ENCODE results near the gene MAMLD1. TPM values are rescaled to one million over a fixed set of nuclear protein-coding genes. Genes with fewer than 3 reads are reported as not detected.

The MAMLD1 gene
- total RNA-seq, 2 donors from 2014 or later: 2.7 to 3.4 TPM

DNA sequence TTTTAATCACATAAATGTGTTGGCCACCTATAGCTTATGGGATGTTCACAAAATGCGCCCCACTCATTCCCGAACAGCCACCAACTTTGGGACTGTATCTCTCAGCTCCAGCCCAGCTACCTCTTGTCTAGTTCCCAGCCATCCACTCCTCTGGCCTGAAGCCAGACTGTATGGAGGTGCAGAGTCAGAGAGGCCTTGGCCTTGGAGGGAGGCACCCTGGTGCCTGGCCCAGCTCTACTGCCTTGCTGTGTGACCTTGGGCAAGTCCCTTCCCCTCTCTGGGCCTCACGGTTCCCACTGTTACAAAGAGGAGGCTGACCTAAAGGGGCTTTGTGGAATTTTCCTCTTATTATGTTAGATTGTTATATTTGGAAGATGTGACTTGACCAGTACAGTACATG lies 13.9 kb downstream of the MAMLD1 start:
- Mint-ChIP-seq H3K9me3 (no peaks in the 10 kb centered on the region), H3K4me3 (no peak overlapping the region)

DNA sequence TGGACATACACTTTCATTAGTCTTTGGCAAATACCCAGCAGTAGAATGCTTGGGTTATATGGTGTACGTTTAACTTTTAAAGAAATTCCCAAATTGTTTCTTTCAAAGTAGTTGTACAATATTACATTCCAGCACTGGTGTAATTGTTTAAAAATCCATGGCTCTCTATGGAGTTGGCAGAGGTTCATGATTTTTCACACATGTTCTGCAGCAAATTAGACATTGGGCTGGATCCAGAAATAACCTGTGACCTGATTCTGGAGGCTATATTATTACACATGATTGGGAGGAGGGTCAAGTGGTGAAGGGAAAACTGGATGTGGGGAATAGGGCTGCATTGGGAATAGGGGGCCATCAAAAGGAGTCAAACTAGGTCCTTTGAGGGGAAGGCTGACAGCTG lies 41.9 kb downstream of the MAMLD1 start:
- no peak overlapping the region for H3K4me3 Mint-ChIP-seq
- H3K27me3 Mint-ChIP-seq (ENCODE audit: low read depth): peaks cover 6% of the 10 kb centered on the region
- H3K9me3 Mint-ChIP-seq: no peaks in the 10 kb centered on the region
- no peak overlapping the region for H3K27ac Mint-ChIP-seq
- DNase-seq (no peak), ATAC-seq (replicated peaks in 1 of 2) (no peak)
- peaks cover 12% of the 10 kb centered on the region for H3K4me1 Mint-ChIP-seq (ENCODE audit: low read depth)
- H3K36me3 Mint-ChIP-seq (ENCODE audit: insufficient read depth in 2 of 2): no peaks in the 10 kb centered on the region

More for the DNA sequence above, 13.9 kb downstream of the MAMLD1 start:
- Mint-ChIP-seq H3K27ac (no peak overlapping the region), H3K36me3 (ENCODE audit: insufficient read depth in 2 of 2) (no peaks in the 10 kb centered on the region), H3K27me3 (ENCODE audit: low read depth) (peaks cover 27% of the 10 kb centered on the region), H3K4me1 (ENCODE audit: low read depth) (no peaks in the 10 kb centered on the region)
- DNase-seq: no peak
- ATAC-seq (replicated peaks in 1 of 2): no peak

DNA sequence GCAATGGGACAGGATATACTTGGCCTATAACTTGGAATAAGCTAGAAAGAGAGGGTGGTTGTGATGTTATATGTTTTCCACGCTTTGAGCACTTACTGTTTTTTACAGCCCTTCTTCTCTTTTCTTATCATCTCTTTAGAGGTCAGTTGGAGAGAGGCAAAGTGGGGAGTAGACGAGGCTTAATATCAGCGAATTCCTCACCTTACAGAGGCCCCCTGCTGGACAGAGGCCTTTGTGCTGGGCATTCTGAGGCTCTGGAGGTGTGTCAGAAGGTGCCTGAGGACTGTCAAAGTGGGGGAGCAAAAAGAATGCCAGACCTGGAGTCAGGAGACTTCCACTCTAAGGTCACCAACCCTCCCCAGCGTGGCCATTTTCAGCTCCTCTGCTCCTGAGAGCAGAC lies 42.5 kb downstream of the MAMLD1 start:
- Mint-ChIP-seq H3K36me3 (ENCODE audit: insufficient read depth in 2 of 2) (no peaks in the 10 kb centered on the region), H3K4me3 (no peak overlapping the region), H3K9me3 (no peaks in the 10 kb centered on the region), H3K4me1 (ENCODE audit: low read depth) (peaks cover 17% of the 10 kb centered on the region), H3K27me3 (ENCODE audit: low read depth) (peaks cover 6% of the 10 kb centered on the region), H3K27ac (no peak overlapping the region)
- ATAC-seq (replicated peaks in 1 of 2): no peak
- no peak for DNase-seq

DNA sequence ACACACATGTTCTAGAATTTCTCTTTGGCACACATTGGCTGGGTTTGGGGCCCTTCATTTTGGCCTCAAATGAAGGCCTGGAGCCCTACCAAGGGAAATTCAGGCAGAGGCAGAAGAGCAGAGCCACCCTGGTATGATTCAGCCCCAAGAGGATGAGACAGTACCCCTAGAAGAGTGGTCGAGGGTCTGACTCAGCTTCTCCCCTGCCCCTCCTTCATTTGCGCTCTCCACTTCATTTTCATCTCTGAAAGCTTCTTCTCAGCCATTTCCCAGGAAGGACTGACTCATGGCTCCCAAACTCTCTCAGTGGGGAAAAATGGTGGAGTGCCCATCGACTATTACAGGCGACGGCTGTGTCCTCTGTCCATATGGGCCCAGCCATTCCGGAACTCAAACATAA lies 43.5 kb downstream of the MAMLD1 start:
- Mint-ChIP-seq H3K9me3 (no peaks in the 10 kb centered on the region), H3K4me1 (ENCODE audit: low read depth) (peaks cover 22% of the 10 kb centered on the region), H3K27ac (no peak overlapping the region), H3K27me3 (ENCODE audit: low read depth) (peaks cover 6% of the 10 kb centered on the region), H3K36me3 (ENCODE audit: insufficient read depth in 2 of 2) (no peaks in the 10 kb centered on the region), H3K4me3 (no peak overlapping the region)
- ATAC-seq (replicated peaks in 1 of 2) (no peak), DNase-seq (no peak)

DNA sequence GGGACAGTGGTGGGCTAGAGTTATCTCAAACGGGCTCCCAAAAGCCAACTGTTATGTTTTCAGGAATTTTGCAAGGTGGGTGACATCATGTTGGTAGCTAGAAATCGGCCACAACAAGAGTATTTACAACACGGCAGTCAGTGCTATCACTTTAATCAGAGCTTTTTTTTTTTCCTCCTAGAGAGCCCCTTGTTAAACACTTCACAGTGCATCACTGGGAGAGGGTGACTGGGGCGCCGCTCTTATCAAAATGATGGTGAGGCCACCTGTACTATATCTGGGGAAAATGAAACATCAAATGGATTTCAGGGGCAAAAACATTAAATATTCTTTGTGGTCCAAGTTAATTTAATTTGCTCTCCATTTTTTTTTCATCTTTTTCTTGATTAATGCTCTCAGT lies 44.9 kb downstream of the MAMLD1 start:
- peaks cover 15% of the 10 kb centered on the region for H3K27me3 Mint-ChIP-seq (ENCODE audit: low read depth)
- H3K36me3 Mint-ChIP-seq (ENCODE audit: insufficient read depth in 2 of 2): no peaks in the 10 kb centered on the region
- peaks cover 22% of the 10 kb centered on the region for H3K4me1 Mint-ChIP-seq (ENCODE audit: low read depth)
- DNase-seq (no peak), ATAC-seq (replicated peaks in 1 of 2) (no peak)
- H3K9me3 Mint-ChIP-seq: no peaks in the 10 kb centered on the region
- no peak overlapping the region for H3K4me3 Mint-ChIP-seq
- no peak overlapping the region for H3K27ac Mint-ChIP-seq

DNA sequence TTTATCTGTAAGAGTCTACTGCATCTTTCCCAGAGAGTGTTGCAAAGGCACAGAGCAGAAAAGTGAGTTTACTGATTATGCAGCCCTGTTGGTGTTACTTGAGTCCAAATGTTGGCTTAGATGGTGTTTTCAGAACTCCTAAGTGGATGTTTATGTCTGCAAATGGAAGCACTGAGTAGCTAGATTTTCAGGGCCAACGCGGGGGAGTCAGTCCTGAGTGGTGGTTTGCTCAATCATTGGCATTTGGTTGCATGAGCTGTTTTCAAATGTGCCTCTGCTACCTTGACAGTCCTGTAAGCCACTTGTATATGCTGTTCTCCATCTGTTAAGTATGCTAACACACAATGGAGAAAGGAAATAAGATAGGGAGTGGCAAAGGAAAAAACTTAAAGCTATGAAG lies 45.4 kb downstream of the MAMLD1 start:
- DNase-seq (no peak), ATAC-seq (replicated peaks in 1 of 2) (no peak)
- no peaks in the 10 kb centered on the region for H3K36me3 Mint-ChIP-seq (ENCODE audit: insufficient read depth in 2 of 2)
- no peaks in the 10 kb centered on the region for H3K9me3 Mint-ChIP-seq
- H3K4me1 Mint-ChIP-seq (ENCODE audit: low read depth): peaks cover 22% of the 10 kb centered on the region
- H3K4me3 Mint-ChIP-seq: no peak overlapping the region
- H3K27ac Mint-ChIP-seq: no peak overlapping the region
- H3K27me3 Mint-ChIP-seq (ENCODE audit: low read depth): peaks cover 16% of the 10 kb centered on the region

DNA sequence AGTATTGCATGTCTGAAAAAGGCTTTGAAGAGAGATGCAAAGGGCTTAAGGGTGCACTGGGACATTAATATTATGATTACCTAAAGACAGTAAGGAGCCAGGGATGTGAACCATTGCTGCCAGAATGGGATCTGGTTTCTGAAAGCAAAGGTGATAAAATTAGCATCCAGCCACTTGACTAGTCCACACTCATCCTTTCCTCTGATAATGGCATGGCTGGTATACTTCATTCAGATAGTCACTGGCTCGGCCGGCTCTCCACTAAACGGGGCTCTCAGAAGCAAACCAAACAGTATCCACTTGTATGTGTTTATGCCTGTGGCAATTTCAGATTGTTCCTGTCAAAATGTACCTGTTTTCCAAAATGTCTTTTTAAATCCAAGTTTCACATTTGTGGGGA lies 46.4 kb downstream of the MAMLD1 start:
- no peaks in the 10 kb centered on the region for H3K9me3 Mint-ChIP-seq
- peaks cover 18% of the 10 kb centered on the region for H3K27me3 Mint-ChIP-seq (ENCODE audit: low read depth)
- no peak overlapping the region for H3K27ac Mint-ChIP-seq
- DNase-seq: no peak
- no peak for ATAC-seq (replicated peaks in 1 of 2)
- peaks cover 22% of the 10 kb centered on the region for H3K4me1 Mint-ChIP-seq (ENCODE audit: low read depth)
- H3K36me3 Mint-ChIP-seq (ENCODE audit: insufficient read depth in 2 of 2): no peaks in the 10 kb centered on the region
- H3K4me3 Mint-ChIP-seq: no peak overlapping the region

DNA sequence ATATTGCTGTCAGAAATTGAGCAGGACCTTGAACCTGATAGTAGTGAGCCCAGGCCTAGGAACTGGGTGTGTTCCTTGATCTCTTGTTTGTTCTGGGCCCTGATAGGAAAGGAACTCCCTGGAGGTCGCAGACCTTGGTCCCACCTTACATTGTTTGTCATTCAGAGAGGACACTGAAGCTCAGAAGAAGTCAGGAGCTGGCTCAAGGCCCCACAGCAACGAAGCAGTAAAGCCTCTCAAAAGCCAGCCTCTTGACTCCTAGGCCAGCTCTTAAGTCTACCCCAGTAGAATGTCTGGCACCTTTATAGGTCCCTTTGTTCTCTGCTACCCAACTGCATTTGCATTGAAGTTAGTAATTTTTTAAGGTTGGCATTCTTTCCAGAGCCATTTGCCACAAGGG lies 46.8 kb downstream of the MAMLD1 start:
- Mint-ChIP-seq H3K4me3 (no peak overlapping the region), H3K36me3 (ENCODE audit: insufficient read depth in 2 of 2) (no peaks in the 10 kb centered on the region), H3K27me3 (ENCODE audit: low read depth) (peaks cover 18% of the 10 kb centered on the region), H3K9me3 (no peaks in the 10 kb centered on the region), H3K27ac (no peak overlapping the region), H3K4me1 (ENCODE audit: low read depth) (peaks cover 22% of the 10 kb centered on the region)
- ATAC-seq (replicated peaks in 1 of 2) (no peak), DNase-seq (no peak)

DNA sequence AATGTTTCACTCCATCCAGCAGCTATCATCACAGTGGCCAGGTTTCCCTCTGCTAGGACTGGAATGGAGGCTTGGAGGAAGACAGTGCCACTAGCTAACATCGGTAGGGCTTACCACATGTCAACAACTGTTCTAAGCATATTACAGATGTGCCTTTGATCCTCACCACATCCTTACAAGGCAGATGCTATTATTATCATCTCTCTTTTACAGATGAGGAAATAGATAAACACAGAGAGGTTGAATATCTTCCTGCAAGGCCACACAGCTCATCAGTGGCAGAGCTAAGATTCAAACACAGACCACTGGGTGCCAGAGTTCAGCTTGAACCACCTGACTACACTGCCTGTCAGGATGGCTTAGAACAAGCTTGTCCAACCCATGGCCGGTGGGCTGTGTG lies 47.4 kb downstream of the MAMLD1 start:
- Mint-ChIP-seq H3K4me3 (no peak overlapping the region), H3K27ac (no peak overlapping the region), H3K27me3 (ENCODE audit: low read depth) (peaks cover 18% of the 10 kb centered on the region), H3K4me1 (ENCODE audit: low read depth) (peaks cover 22% of the 10 kb centered on the region), H3K9me3 (no peaks in the 10 kb centered on the region), H3K36me3 (ENCODE audit: insufficient read depth in 2 of 2) (no peaks in the 10 kb centered on the region)
- DNase-seq (no peak), ATAC-seq (replicated peaks in 1 of 2) (peak in 1 of 2 donors; percentile 17)

DNA sequence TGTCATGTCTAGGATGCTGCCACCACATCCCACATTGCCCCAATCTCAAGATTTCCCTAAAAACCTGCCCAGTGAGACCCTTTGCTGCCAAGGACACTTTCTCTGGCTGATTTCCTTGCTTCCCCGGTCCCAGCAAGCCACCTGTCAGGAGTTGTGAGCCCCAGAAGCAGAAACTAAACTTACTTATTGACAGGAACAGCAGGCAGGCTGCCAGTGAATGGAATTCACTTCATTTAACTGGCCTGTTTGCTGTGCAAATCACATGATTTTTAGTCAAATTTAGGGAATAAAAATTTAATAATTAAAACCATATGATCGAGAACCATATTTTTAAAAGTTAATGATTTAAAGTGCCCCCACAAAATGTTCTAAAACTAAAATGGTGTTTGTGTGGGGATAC lies 48.5 kb downstream of the MAMLD1 start:
- H3K27ac Mint-ChIP-seq: no peak overlapping the region

DNA sequence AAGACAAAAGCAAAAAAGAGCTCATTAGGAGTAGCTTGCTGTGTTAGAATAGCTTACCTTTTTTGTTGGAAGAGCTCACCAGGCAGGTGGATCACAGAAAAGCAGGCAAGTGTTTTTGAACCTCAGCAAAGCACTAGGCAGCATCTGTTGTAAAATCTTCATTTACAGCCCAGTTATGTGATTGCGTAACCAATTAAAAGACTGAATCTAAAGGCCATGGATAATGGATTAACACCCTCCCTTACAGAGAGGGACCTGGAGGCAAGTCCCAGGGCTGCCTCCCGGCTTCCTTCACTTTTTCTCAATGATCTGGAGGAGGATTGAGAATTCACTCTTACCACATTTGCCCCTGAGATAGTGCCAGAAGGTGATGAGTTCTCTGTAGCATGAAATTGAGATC lies 51.1 kb downstream of the MAMLD1 start:
- Mint-ChIP-seq H3K4me3 (no peak overlapping the region), H3K36me3 (ENCODE audit: insufficient read depth in 2 of 2) (no peaks in the 10 kb centered on the region), H3K9me3 (no peaks in the 10 kb centered on the region), H3K4me1 (ENCODE audit: low read depth) (peaks cover 14% of the 10 kb centered on the region), H3K27me3 (ENCODE audit: low read depth) (peaks cover 18% of the 10 kb centered on the region), H3K27ac (no peak overlapping the region)
- no peak for DNase-seq
- no peak for ATAC-seq (replicated peaks in 1 of 2)

More for the DNA sequence above, 48.5 kb downstream of the MAMLD1 start:
- H3K27me3 Mint-ChIP-seq (ENCODE audit: low read depth): peaks cover 18% of the 10 kb centered on the region
- H3K36me3 Mint-ChIP-seq (ENCODE audit: insufficient read depth in 2 of 2): no peaks in the 10 kb centered on the region
- H3K4me3 Mint-ChIP-seq: no peak overlapping the region
- no peaks in the 10 kb centered on the region for H3K9me3 Mint-ChIP-seq
- H3K4me1 Mint-ChIP-seq (ENCODE audit: low read depth): peaks cover 15% of the 10 kb centered on the region
- DNase-seq (no peak), ATAC-seq (replicated peaks in 1 of 2) (no peak)

DNA sequence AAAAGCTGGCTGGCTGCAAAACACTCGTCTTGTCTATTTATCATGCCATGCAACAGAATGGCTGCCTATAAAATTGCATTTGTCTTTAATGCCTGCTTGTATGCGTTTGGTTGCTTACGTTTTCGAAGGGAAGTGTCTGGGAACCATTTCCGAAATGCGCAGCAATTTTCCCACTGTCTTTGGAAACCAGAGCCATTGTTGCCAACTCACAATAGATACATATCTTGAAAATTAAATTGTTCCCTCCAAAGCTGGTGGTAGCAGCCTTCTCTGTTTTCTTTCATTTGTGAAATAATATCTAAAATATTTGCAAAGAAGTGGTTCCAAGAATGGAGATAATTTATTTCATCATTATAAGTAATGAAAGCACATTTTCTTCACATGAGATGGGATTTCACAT lies 53.4 kb downstream of the MAMLD1 start:
- H3K27ac Mint-ChIP-seq: no peak overlapping the region
- H3K27me3 Mint-ChIP-seq (ENCODE audit: low read depth): peaks cover 18% of the 10 kb centered on the region
- DNase-seq (no peak), ATAC-seq (replicated peaks in 1 of 2) (no peak)
- no peaks in the 10 kb centered on the region for H3K4me1 Mint-ChIP-seq (ENCODE audit: low read depth)
- H3K9me3 Mint-ChIP-seq: no peaks in the 10 kb centered on the region
- H3K36me3 Mint-ChIP-seq (ENCODE audit: insufficient read depth in 2 of 2): no peaks in the 10 kb centered on the region
- H3K4me3 Mint-ChIP-seq: no peak overlapping the region

DNA sequence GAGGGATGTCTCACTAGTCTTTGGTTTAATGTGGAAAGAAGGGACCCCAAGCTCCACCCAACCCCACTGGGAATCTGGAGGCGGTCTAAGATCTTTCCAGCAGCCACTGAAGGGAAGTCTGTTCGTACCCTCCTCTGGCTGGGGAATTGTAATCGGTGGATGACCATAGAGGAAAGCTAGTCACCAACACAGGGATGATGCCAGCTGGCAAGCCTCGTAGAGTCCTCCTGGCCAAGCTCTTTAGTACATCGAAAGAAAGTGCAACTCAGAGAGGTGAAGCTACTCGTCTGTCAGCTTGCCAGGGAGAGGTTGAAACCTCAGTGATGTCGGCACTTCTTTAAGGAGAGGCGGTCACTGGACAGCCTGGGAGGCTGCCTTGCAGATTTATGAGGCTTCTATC lies 58.7 kb downstream of the MAMLD1 start:
- Mint-ChIP-seq H3K27ac (no peak overlapping the region), H3K27me3 (ENCODE audit: low read depth) (peaks cover 12% of the 10 kb centered on the region), H3K4me1 (ENCODE audit: low read depth) (no peaks in the 10 kb centered on the region), H3K36me3 (ENCODE audit: insufficient read depth in 2 of 2) (no peaks in the 10 kb centered on the region), H3K9me3 (no peaks in the 10 kb centered on the region), H3K4me3 (no peak overlapping the region)
- DNase-seq (no peak), ATAC-seq (replicated peaks in 1 of 2) (no peak)

DNA sequence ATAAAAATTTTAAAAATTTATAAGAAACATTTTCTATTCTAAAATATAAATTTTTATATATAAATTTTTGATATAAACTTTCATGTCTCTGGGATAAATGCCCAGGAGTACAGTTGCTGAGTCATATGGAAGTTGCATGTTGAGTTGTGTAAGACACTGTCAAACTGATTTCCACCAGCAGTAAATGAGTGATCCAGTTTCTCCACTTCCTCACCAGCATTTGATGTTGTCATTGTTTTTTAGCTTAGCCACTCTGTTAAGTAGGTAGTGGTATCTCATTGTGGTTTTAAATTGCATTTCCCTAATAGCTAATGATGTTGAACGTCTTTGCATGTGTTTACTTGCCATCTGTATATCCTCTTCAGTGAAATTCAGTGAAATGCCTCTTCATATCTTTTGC lies 66.5 kb downstream of the MAMLD1 start:
- Mint-ChIP-seq H3K4me3 (no peak overlapping the region), H3K9me3 (no peaks in the 10 kb centered on the region), H3K4me1 (ENCODE audit: low read depth) (no peaks in the 10 kb centered on the region), H3K36me3 (ENCODE audit: insufficient read depth in 2 of 2) (peaks cover 0 to 2% of the 10 kb centered on the region in 2 donors), H3K27me3 (ENCODE audit: low read depth) (peaks cover 15% of the 10 kb centered on the region), H3K27ac (no peak overlapping the region)
- ATAC-seq (replicated peaks in 1 of 2): peak in 1 of 2 donors; percentile 48
- DNase-seq: no peak

Data from activated T-cell treated with anti-CD3 and anti-CD28 coated beads, Interleukin-2, amount 50 U/mL, for 72 hours (primary cell).